Heart left ventricle (tissue), 13 donors: Measurements from ENCODE around the gene CCDC136.

Experiments
- CTCF ChIP-seq, 12 donors: fragments of 200-600 bp; sonication (generic) in 4 of 12; IDR thresholded peaks; one replicate each; pipeline versions ENCODE4 v1.5.0 to v1.8.0; 2018 to 2022; ENCODE audit warnings: antibody characterized with exemption in 12 of 12, mild to moderate bottlenecking in 5 of 12
- POLR2A ChIP-seq, 2 donors: fragments of 450-650 bp; IDR thresholded peaks; one replicate each; pipeline ENCODE4 v1.6.1; 2017; ENCODE audit warnings: antibody characterized with exemption in 2 of 2, mild to moderate bottlenecking in 2 of 2, moderate library complexity in 2 of 2
- donor health status: ischemic (EF 13 %, LVEDD 7.1; RV severe dilation, severe dysfunction).
- donor health status: DM: no; HTN: yes; CAD: no.
- donor health status: DM: no; HTN: no; CAD: no.
- donor health status: ischemic (EF 25% LVEDD 6.9; RV normal size, moderate dysfunction).
- donor health status: ischemic (EF 25% LVEDD 5.7; RV mildly dilated, moderate dysfunction).
- donor health status: ischemic (EF 35%, LVEDD 5.7; RV mildly dilated, moderate dysfunction).
- donor health status: nonischemic (EF 11% LVEDD 7.7; RV severe dilation, severe dysfunction).
- donor health status: DM: yes; HTN: yes; CAD: no.
- donor health status: PGD.
- donor health status: ischemic (EF 29% LVEDD 5.4; RV normal size, mild dysfunction).
- donor health status: nonischemic (EF 23%, LVEDD 6.1; RV moderate dilation, normal function).

- TF ChIP-seq POLR2A (IDR thresholded peaks at IDR 0.05) (no peak), CTCF (IDR thresholded peaks at IDR 0.05) (no peak)
Measured at GRCh38 chr7:128835231-128835751, 43.5 kb downstream of the CCDC136 start.
